HCT116 (cell line): ENCODE data around the gene MN1. TPM values are rescaled to one million over a fixed set of nuclear protein-coding genes. Genes with fewer than 3 reads are reported as not detected.

Source experiments
- ATAC-seq: fragments of 200-7000 bp; cut with Tn5 transposase; 2 replicates; pipeline ENCODE4 v1.9.1; 2020; ENCODE audit warnings: mild to moderate bottlenecking, moderate library complexity
- BruUV-seq: library from RNA; stranded (reverse); fragments of 400-500 nt; replicated peaks from 2 replicates; lab custom pipeline; 2021; lab: Mats Ljungman, UMichigan
- CTCF ChIA-PET: fragments of 300-600 bp; sonication (Branson Sonifier 250); formaldehyde crosslinking; loops from one replicate; lab custom pipeline; 2021; ENCODE audit warnings: antibody characterized with exemption; lab: Charles Lee
- POLR2A ChIA-PET: fragments of 300-600, 350-600 bp; sonication (Branson Sonifier 250); formaldehyde crosslinking; loops from one replicate; lab custom pipeline; 2021; ENCODE audit warnings: antibody characterized with exemption; lab: Charles Lee
- RAD21 ChIA-PET, 2 experiments: fragments of 300-600 bp; sonication (Branson Sonifier 250); formaldehyde crosslinking; loops; one replicate each; lab custom pipeline; 2023; ENCODE audit warnings: low total read pairs in 2 of 2; ENCODE audit not compliant: uncharacterized antibody in 2 of 2, unreplicated experiment in 2 of 2, low non-redundant PET in 1 of 2; lab: Charles Lee
- DNase-seq: peaks from one replicate; pipeline ENCODE4 v3.0.0-alpha.2; 2010; ENCODE audit warnings: low read depth, low spot score
- H2AFZ ChIP-seq: fragments of 200-600 bp; shearing (Covaris generic), sonication (generic); 2 replicates; pipeline ENCODE4 v1.6.1; 2017; ENCODE audit warnings: low read depth, mixed run types, mixed read lengths, antibody characterized with exemption, low read length; ENCODE audit not compliant: poor library complexity, severe bottlenecking
- H3K27ac ChIP-seq: 2 replicates; pipeline ENCODE4 v1.5.1; 2012; ENCODE audit warnings: low read depth, low read length
- H3K27me3 ChIP-seq: fragments of 200-600 bp; sonication (generic); 2 replicates; pipeline ENCODE4 v1.6.1; 2016; ENCODE audit warnings: mixed run types, low read length, mixed read lengths; ENCODE audit not compliant: insufficient read depth
- H3K36me3 ChIP-seq, 2 experiments: fragments of 200-500 bp in 1 of 2; fragments of 200-600 bp in 1 of 2; sonication (Bioruptor generic) in 1 of 2; sonication (generic) in 1 of 2; 2 replicates each; pipeline versions ENCODE4 v1.5.1 to v1.6.1; 2014 to 2016; ENCODE audit warnings: low read length in 2 of 2, inconsistent platforms in 1 of 2, mixed read lengths in 1 of 2, mixed run types in 1 of 2; ENCODE audit not compliant: insufficient read depth in 2 of 2, control insufficient read depth in 1 of 2
- H3K4me1 ChIP-seq, 2 experiments: fragments of 200-600 bp in 1 of 2; sonication (generic) in 1 of 2; 2 replicates each; pipeline versions ENCODE4 v1.5.1 to v1.6.1; 2012 to 2017; ENCODE audit warnings: low read length in 2 of 2, inconsistent platforms in 1 of 2, mild to moderate bottlenecking in 1 of 2, mixed read lengths in 1 of 2, mixed run types in 1 of 2, moderate library complexity in 1 of 2; ENCODE audit not compliant: insufficient read depth in 2 of 2, control insufficient read depth in 1 of 2
- H3K4me2 ChIP-seq: fragments of 200-600 bp; sonication (generic); 2 replicates; pipeline ENCODE4 v1.6.1; 2017; ENCODE audit warnings: mixed run types, low read length, mixed read lengths
- H3K4me3 ChIP-seq, 2 experiments: fragments of 200-600 bp in 1 of 2; sonication (generic) in 1 of 2; replicated peaks in 1 of 2; 2 replicates each; pipeline ENCODE4 v1.5.1; 2011 to 2016; ENCODE audit warnings: low read length in 2 of 2, control low read depth in 1 of 2, low read depth in 1 of 2, mild to moderate bottlenecking in 1 of 2, mixed read lengths in 1 of 2, mixed run types in 1 of 2
- H3K79me2 ChIP-seq: fragments of 200-600 bp; sonication (generic); 2 replicates; pipeline ENCODE4 v1.6.1; 2017; ENCODE audit warnings: mild to moderate bottlenecking, mixed run types, low read length, moderate library complexity, mixed read lengths; ENCODE audit not compliant: insufficient read depth
- H3K9ac ChIP-seq: fragments of 200-600 bp; sonication (generic); 2 replicates; pipeline ENCODE4 v1.6.1; 2016; ENCODE audit warnings: low read length, mixed read lengths
- H3K9me2 ChIP-seq: fragments of 200-600 bp; sonication (generic), shearing (Covaris generic); 2 replicates; pipeline ENCODE4 v1.6.1; 2017; ENCODE audit warnings: mixed run types, mild to moderate bottlenecking, moderate library complexity; ENCODE audit not compliant: insufficient read depth
- H3K9me3 ChIP-seq, 2 experiments: fragments of 200-500 bp in 1 of 2; fragments of 200-600 bp in 1 of 2; sonication (Bioruptor generic) in 1 of 2; sonication (generic) in 1 of 2; 2 replicates each; pipeline ENCODE4 v1.6.1; 2014 to 2017; ENCODE audit warnings: low read length in 2 of 2, mixed read lengths in 2 of 2, inconsistent platforms in 1 of 2, low read depth in 1 of 2, mild to moderate bottlenecking in 1 of 2, mixed run types in 1 of 2, moderate library complexity in 1 of 2; ENCODE audit not compliant: control insufficient read depth in 1 of 2, insufficient read depth in 1 of 2
- H4K20me1 ChIP-seq: fragments of 200-600 bp; sonication (generic), shearing (Covaris generic); 2 replicates; pipeline ENCODE4 v1.6.1; 2017; ENCODE audit warnings: mixed run types, mild to moderate bottlenecking, moderate library complexity; ENCODE audit not compliant: insufficient read depth
- ATF3 ChIP-seq: IDR thresholded peaks from 2 replicates; pipeline ENCODE4 v1.6.1; 2012
- CBX3 ChIP-seq: IDR thresholded peaks from 2 replicates; pipeline ENCODE4 v1.6.1; 2012; ENCODE audit warnings: low read depth
- CTCF ChIP-seq, 3 experiments: fragments of 200-600 bp in 1 of 3; sonication (generic) in 1 of 3; IDR thresholded peaks in 2 of 3; conservative IDR thresholded peaks in 1 of 3; 2 replicates each; pipeline ENCODE4 v1.5.1; 2012 to 2017; ENCODE audit warnings: low read depth in 2 of 3, low read length in 2 of 3, antibody characterized with exemption in 1 of 3, borderline replicate concordance in 1 of 3, control low read depth in 1 of 3, mild to moderate bottlenecking in 1 of 3, mixed read lengths in 1 of 3, mixed run types in 1 of 3, moderate library complexity in 1 of 3; ENCODE audit not compliant: insufficient read depth in 1 of 3
- EZH2phosphoT487 ChIP-seq: fragments of 200-600 bp; IDR thresholded peaks from 2 replicates; pipeline ENCODE4 v1.6.1; 2018; ENCODE audit warnings: antibody characterized with exemption, borderline replicate concordance
- FOSL1 ChIP-seq: IDR thresholded peaks from 2 replicates; pipeline ENCODE4 v1.6.1; 2012; ENCODE audit warnings: low read depth
- JUND ChIP-seq: IDR thresholded peaks from 2 replicates; pipeline ENCODE4 v1.6.1; 2012
- POLR2A ChIP-seq: IDR thresholded peaks from 2 replicates; pipeline ENCODE4 v1.7.0; 2011; ENCODE audit warnings: borderline replicate concordance; ENCODE audit not compliant: insufficient read depth, insufficient read length; ENCODE audit errors: extremely low read depth
- RAD21 ChIP-seq: IDR thresholded peaks from 2 replicates; pipeline ENCODE4 v1.6.1; 2012; ENCODE audit warnings: low read depth, mild to moderate bottlenecking
- SIN3A ChIP-seq: IDR thresholded peaks from 2 replicates; pipeline ENCODE4 v1.6.1; 2012; ENCODE audit warnings: low read depth
- SP1 ChIP-seq: IDR thresholded peaks from 2 replicates; pipeline ENCODE4 v1.6.1; 2012; ENCODE audit warnings: low read depth
- TCF7L2 ChIP-seq: IDR thresholded peaks from 2 replicates; pipeline ENCODE4 v1.7.0; 2011; ENCODE audit warnings: borderline replicate concordance, inconsistent platforms; ENCODE audit not compliant: insufficient read depth, insufficient read length; ENCODE audit errors: extremely low read depth
- YY1 ChIP-seq: IDR thresholded peaks from 2 replicates; pipeline ENCODE4 v1.6.1; 2011; ENCODE audit warnings: low read length, low read depth, moderate library complexity, mild to moderate bottlenecking; ENCODE audit not compliant: insufficient replicate concordance; ENCODE audit errors: extremely low read depth
- ZBTB33 ChIP-seq: IDR thresholded peaks from 2 replicates; pipeline ENCODE4 v1.6.1; 2011; ENCODE audit warnings: mild to moderate bottlenecking, low read length, moderate library complexity; ENCODE audit not compliant: insufficient replicate concordance; ENCODE audit errors: extremely low read depth
- ZFX ChIP-seq: fragments of 450-650 bp; IDR thresholded peaks from 2 replicates; pipeline ENCODE4 v1.6.1; 2017
- ZNF274 ChIP-seq: fragments of 200-500 bp; sonication (Bioruptor generic); IDR thresholded peaks from 2 replicates; pipeline ENCODE4 v1.6.1; 2014; ENCODE audit warnings: mild to moderate bottlenecking, low read depth, low read length, inconsistent platforms
- intact Hi-C: fragments of 100-400 bp; cut with micrococcal nuclease; formaldehyde crosslinking; loops from 2 replicates; pipeline ENCODE4 v1.10.0; 2022
- total RNA-seq: library from RNA; stranded (reverse); gene quantifications from one replicate; pipeline ENCODE4 v1.2.1, GENCODE V29; 2021; ENCODE audit not compliant: unreplicated experiment

Gene MN1
- total RNA-seq, 1 experiment from 2014 or later, result 2.9 TPM

GRCh38 chr22:27772984-27773498, 28.5 kb downstream of the MN1 start:
- Histone ChIP-seq H3K9ac (no peak overlapping the region), H3K36me3 (no peaks in the 10 kb centered on the region), H3K27me3 (no peaks in the 10 kb centered on the region), H3K4me3 (no peak overlapping the region), H3K4me1 (no peaks in the 10 kb centered on the region), H3K79me2 (no peaks in the 10 kb centered on the region), H3K27ac (no peak overlapping the region), H2AFZ (no peak overlapping the region), H4K20me1 (no peaks in the 10 kb centered on the region)
- no peak for ATAC-seq
- intact Hi-C loops, result no loop called here
- no TSS peak for BruUV-seq
- CTCF ChIA-PET, result no interaction called here
- POLR2A ChIA-PET, result no interaction called here
- TF ChIP-seq CTCF (IDR thresholded peaks at IDR 0.05 in 2 of 3, conservative IDR thresholded peaks at IDR 0.05 in 1 of 3; ENCODE audit: borderline replicate concordance in 1 of 3, insufficient read depth in 1 of 3, low read depth in 2 of 3, low read length in 2 of 3) (no peak), CBX3 (no peak), ZNF274 (no peak), SIN3A (no peak), ZFX (no peak), EZH2phosphoT487 (no peak), POLR2A (no peak), ATF3 (no peak), ZBTB33 (no peak), JUND (no peak), FOSL1 (no peak), SP1 (no peak), RAD21 (no peak), YY1 (no peak), TCF7L2 (no peak)
- TF ChIP-seq, all 23 proteins: peak for 0
- Histone ChIP-seq H3K4me2 (no peak overlapping the region), H3K9me2 (no peaks in the 10 kb centered on the region), H3K9me3 (no peaks in the 10 kb centered on the region)
- RAD21 ChIA-PET, result no interaction called here
- DNase-seq, result no peak
